Esophagus muscularis mucosa (tissue), 4 donors: ENCODE data around the gene MFSD11. TPM values are rescaled to one million over a fixed set of nuclear protein-coding genes. Genes with fewer than 3 reads are reported as not detected.
"Not testable (repeated sequence)": the region's sequence is repeated elsewhere in the genome, so short reads cannot be mapped to it uniquely, and the experiment has no call there.

ENCODE experiments used
- DNase-seq: peaks from one replicate; pipeline ENCODE4 v3.0.0-alpha.2; 2017; ENCODE audit errors: extremely low spot score
- H3K27ac ChIP-seq, 4 donors: fragments of 200-600 bp; sonication (generic); replicated peaks in 1 of 4; 1 replicate in 3 of 4; 2 replicates in 1 of 4; pipeline ENCODE4 v1.5.1; 2016 to 2019; ENCODE audit warnings: mild to moderate bottlenecking in 1 of 4
- H3K27me3 ChIP-seq, 4 donors: fragments of 200-600 bp; sonication (generic); one replicate each; pipeline versions ENCODE4 v1.5.1 to v1.6.0; 2016 to 2019
- H3K36me3 ChIP-seq, 4 donors: fragments of 200-600 bp; sonication (generic); one replicate each; pipeline ENCODE4 v1.5.1; 2016 to 2019
- H3K4me1 ChIP-seq, 4 donors: fragments of 200-600 bp; sonication (generic); one replicate each; pipeline ENCODE4 v1.5.1; 2016 to 2019
- H3K4me3 ChIP-seq, 4 donors: fragments of 200-600 bp; sonication (generic); 1 replicate in 2 of 4; 2 replicates in 2 of 4; pipeline ENCODE4 v1.5.1; 2016 to 2019; ENCODE audit warnings: mild to moderate bottlenecking in 4 of 4, moderate library complexity in 1 of 4
- H3K9me3 ChIP-seq, 4 donors: fragments of 200-600 bp; sonication (generic); 1 replicate in 3 of 4; 2 replicates in 1 of 4; pipeline ENCODE4 v1.5.1; 2016 to 2019
- CTCF ChIP-seq, 3 experiments: fragments of 200-600 bp in 2 of 3; fragments of 450-650 bp in 1 of 3; sonication (generic) in 2 of 3; IDR thresholded peaks; one replicate each; pipeline ENCODE4 v1.5.1; 2017 to 2019; ENCODE audit warnings: antibody characterized with exemption in 3 of 3, mild to moderate bottlenecking in 2 of 3, moderate library complexity in 1 of 3
- EP300 ChIP-seq: sonication (generic); formaldehyde crosslinking; IDR thresholded peaks from one replicate; pipeline ENCODE4 v1.6.1; 2017; ENCODE audit warnings: antibody characterized with exemption
- POLR2A ChIP-seq: fragments of 450-650 bp; IDR thresholded peaks from one replicate; pipeline ENCODE4 v1.6.1; 2017; ENCODE audit warnings: antibody characterized with exemption, moderate library complexity, mild to moderate bottlenecking, low read depth
- POLR2AphosphoS5 ChIP-seq, 2 donors: sonication (generic); formaldehyde crosslinking; IDR thresholded peaks; one replicate each; pipeline ENCODE4 v1.6.1; 2017; ENCODE audit warnings: antibody characterized with exemption in 2 of 2
- WGBS: methylation state at CpG from one replicate; pipeline ENCODE4 v1.1.5; 2018; 5-methylcytosine and 5-hydroxymethylcytosine counted together
- intact Hi-C: fragments of 100-400 bp; cut with DNase I; formaldehyde crosslinking; loops from one replicate; pipeline ENCODE4 v1.15.1; 2023
- total RNA-seq, 4 donors: library from RNA; depleted of rRNA; stranded (reverse); fragments of >200 nt; gene quantifications; one replicate each; pipeline versions ENCODE4 v1.1.0 to v1.2.1, GENCODE V29; 2016

Gene MFSD11
- total RNA-seq, 4 donors from 2014 or later, result 17.1 to 22.4 (median 18.8) TPM

- intact Hi-C loops, result no loop called here
- H3K9me3 ChIP-seq, result no peaks in the 10 kb centered on the region
- no peaks in the 10 kb centered on the region for H3K27me3 ChIP-seq
- DNase-seq, result no peak
- TF ChIP-seq EP300, result no peak
- peaks cover 60 to 85% (median 82%) of the 10 kb centered on the region in 4 donors for H3K4me1 ChIP-seq
- 66% methylated on average over 18 of the region's 18 CpGs for WGBS
- H3K36me3 ChIP-seq, result peaks cover 22 to 56% (median 45%) of the 10 kb centered on the region in 4 donors
- peak overlapping the region; percentile 98 to 100 (median 100) for H3K27ac ChIP-seq
- peak overlapping the region; percentile 76 to 95 (median 82) for H3K4me3 ChIP-seq
Observed at GRCh38 chr17:76727745-76728456, 10.0 kb upstream of the MFSD11 start.

- Histone ChIP-seq H3K4me1 (peaks cover 63 to 89% (median 85%) of the 10 kb centered on the region in 4 donors), H3K36me3 (peaks cover 20 to 68% (median 49%) of the 10 kb centered on the region in 4 donors), H3K27ac (peak overlapping the region in 3 of 4 donors; percentile 2 to 100 (median 99))
- H3K9me3 ChIP-seq, H3K4me3 ChIP-seq, intact Hi-C loops, H3K27me3 ChIP-seq, DNase-seq: not testable (repeated sequence)
- 84% methylated on average over 13 of the region's 13 CpGs for whole genome bisulfite sequencing
Observed at GRCh38 chr17:76731800-76732733, 5.9 kb upstream of the MFSD11 start.

GRCh38 chr17:76732734-76733617, 4.9 kb upstream of the MFSD11 start:
- H3K4me1 ChIP-seq, result peaks cover 55 to 81% (median 76%) of the 10 kb centered on the region in 4 donors

GRCh38 chr17:76733618-76733957, 4.3 kb upstream of the MFSD11 start:
- no peak for DNase-seq
- Histone ChIP-seq H3K27ac (peak overlapping the region in 2 of 4 donors; percentile 99 to 100), H3K4me1 (peaks cover 56 to 78% (median 75%) of the 10 kb centered on the region in 4 donors), H3K36me3 (peaks cover 20 to 68% (median 49%) of the 10 kb centered on the region in 4 donors), H3K4me3 (peak overlapping the region in 1 of 4 donors; percentile 92), H3K27me3 (no peaks in the 10 kb centered on the region), H3K9me3 (no peaks in the 10 kb centered on the region)
- TF ChIP-seq EP300 (no peak), CTCF (IDR thresholded peaks at IDR 0.05) (no peak), POLR2AphosphoS5 (IDR thresholded peaks at IDR 0.05) (no peak), POLR2A (no peak)
- 64% methylated on average over 1 of the region's 1 CpG for WGBS
- intact Hi-C loops, result no loop called here

More at GRCh38 chr17:76732734-76733617, 4.9 kb upstream of the MFSD11 start:
- H3K27ac ChIP-seq, result peak overlapping the region in 2 of 4 donors; percentile 99 to 100
- no peak for DNase-seq
- no peaks in the 10 kb centered on the region for H3K27me3 ChIP-seq
- intact Hi-C loops, result no loop called here
- peaks cover 20 to 68% (median 49%) of the 10 kb centered on the region in 4 donors for H3K36me3 ChIP-seq
- H3K4me3 ChIP-seq, result no peak overlapping the region
- WGBS, result 63% methylated on average over 3 of the region's 3 CpGs
- no peaks in the 10 kb centered on the region for H3K9me3 ChIP-seq
- peak in 1 of 2 donors; percentile 12 for TF ChIP-seq POLR2AphosphoS5 (IDR thresholded peaks at IDR 0.05)
- TF ChIP-seq CTCF (IDR thresholded peaks at IDR 0.05), result no peak
- no peak for TF ChIP-seq POLR2A

GRCh38 chr17:76734080-76734840, 3.7 kb upstream of the MFSD11 start:
- intact Hi-C loops, result no loop called here
- no peak for TF ChIP-seq CTCF (IDR thresholded peaks at IDR 0.05)
- WGBS, result 19% methylated on average over 8 of the region's 8 CpGs
- H3K27ac ChIP-seq, result peak overlapping the region; percentile 99 to 100 (median 99)
- no peaks in the 10 kb centered on the region for H3K9me3 ChIP-seq
- no peak for DNase-seq
- H3K4me1 ChIP-seq, result peaks cover 58 to 78% (median 75%) of the 10 kb centered on the region in 4 donors
- peaks cover 20 to 68% (median 49%) of the 10 kb centered on the region in 4 donors for H3K36me3 ChIP-seq
- H3K4me3 ChIP-seq, result peak overlapping the region; percentile 22 to 97 (median 93)
- no peaks in the 10 kb centered on the region for H3K27me3 ChIP-seq
